ENCODE results near the gene MAN1A1.

MAN1A1 gene

DNA sequence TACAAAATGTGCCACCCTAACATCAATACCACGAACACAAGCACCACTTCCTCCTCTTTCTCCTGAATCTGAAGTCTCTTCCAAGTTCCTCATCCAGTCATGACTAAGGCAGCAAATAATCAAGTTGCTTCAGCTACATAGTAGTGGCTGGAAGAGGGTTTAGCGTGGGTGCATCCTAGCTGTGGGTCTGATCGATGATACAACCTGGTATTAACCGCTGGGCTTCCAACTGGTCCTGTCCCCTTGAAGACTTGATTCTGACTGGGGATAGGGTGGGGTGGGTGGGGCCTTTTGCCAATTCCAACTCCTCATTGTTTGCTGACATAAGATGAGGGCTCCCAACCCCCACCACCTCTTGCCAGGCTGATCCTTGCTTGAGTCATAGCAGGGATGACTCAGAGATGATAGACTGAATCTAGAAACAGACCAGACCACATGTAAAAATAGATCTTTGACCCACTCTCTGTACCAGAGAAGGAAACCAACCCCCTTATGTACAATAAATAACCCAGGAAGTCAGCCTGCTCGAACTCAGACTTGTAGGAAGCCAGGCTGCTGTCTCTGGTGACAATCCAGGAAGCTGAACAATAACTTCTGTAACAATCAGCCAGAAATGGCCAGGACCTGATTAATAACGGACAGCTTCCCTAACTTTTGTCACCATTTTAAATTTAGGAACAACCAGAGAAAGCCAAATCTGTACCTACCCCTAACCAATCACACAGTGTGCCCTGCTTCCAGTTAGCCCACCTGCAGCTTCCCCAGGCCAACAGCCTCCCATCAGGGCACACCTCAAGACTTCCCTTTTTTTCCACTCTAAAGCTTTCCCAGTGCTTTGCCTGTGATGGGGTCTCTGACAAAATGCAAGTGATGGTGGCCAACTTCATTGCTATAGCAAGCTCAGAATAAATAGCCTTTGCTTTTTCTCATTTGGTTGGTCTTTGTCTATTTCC lies 202.2 kb downstream of the MAN1A1 start:
- Histone ChIP-seq H3K9me3 (ENCODE audit: control insufficient read depth, insufficient read depth, low read length) (no peaks in the 10 kb centered on the region), H3K4me3 (ENCODE audit: low read length) (no peak overlapping the region), H3K4me1 (ENCODE audit: control insufficient read depth, insufficient read depth, low read length) (peaks cover 1% of the 10 kb centered on the region; the same call in 1 of the 2 replicates), H3K36me3 (ENCODE audit: control insufficient read depth, insufficient read depth, low read length) (no peaks in the 10 kb centered on the region), H3K27ac (ENCODE audit: low read length) (no peak overlapping the region), H3K27me3 (ENCODE audit: control insufficient read depth, insufficient read depth, low read length) (no peaks in the 10 kb centered on the region)
- WGBS (ENCODE audit: insufficient coverage, insufficient read length) = no CpG with 5 or more reads among the region's 6 CpGs
- DNase-seq (ENCODE audit: low read depth, low spot score) = no peak

DNA sequence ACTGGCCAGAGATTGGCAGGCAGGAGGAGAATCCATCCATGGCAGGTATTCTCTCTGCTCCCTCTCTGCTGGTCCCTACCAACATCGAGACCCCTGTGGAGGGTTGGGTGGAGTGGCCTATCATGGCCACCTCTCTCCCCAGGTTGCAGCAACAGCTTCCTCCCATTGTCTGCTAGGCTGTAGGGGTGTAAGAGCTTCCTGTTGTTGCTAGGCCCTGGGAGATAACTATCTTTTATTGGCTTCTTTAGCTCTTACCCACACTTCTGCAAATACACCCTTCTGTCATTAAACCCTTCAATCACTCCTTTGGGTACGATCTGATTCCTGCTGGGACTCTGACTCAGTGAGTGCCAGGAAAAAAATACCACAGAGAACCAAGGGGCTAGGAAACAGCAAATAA lies 204.4 kb downstream of the MAN1A1 start:
- no peak overlapping the region for H3K27ac ChIP-seq (ENCODE audit: low read length)
- no peaks in the 10 kb centered on the region for H3K36me3 ChIP-seq (ENCODE audit: control insufficient read depth, insufficient read depth, low read length)
- peaks cover 1% of the 10 kb centered on the region; the same call in 1 of the 2 replicates for H3K4me1 ChIP-seq (ENCODE audit: control insufficient read depth, insufficient read depth, low read length)
- no peak overlapping the region for H3K4me3 ChIP-seq (ENCODE audit: low read length)
- no peaks in the 10 kb centered on the region for H3K27me3 ChIP-seq (ENCODE audit: control insufficient read depth, insufficient read depth, low read length)
- DNase-seq (ENCODE audit: low read depth, low spot score) = no peak
- no peaks in the 10 kb centered on the region for H3K9me3 ChIP-seq (ENCODE audit: control insufficient read depth, insufficient read depth, low read length)
- WGBS (ENCODE audit: insufficient coverage, insufficient read length) = no CpG with 5 or more reads among the region's 2 CpGs

DNA sequence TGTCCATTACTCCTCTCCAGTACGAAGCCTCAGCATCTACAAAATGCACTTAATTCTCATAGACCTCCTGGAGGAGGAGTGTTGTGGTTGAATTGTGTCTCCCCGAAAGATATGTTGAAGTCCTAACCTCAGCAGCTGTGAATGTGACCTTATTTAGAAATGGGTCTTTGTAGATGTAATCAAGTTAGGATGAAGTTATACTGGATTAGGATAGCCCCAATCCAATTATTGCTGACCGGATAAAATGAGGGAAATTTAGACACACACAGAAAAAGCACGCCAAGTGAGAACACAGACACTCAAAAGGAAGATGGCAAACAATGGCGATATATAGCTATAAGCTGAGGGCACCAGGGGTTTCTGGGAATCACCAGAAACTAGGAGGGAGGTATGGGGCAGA lies 206.9 kb downstream of the MAN1A1 start:
- H3K4me1 ChIP-seq (ENCODE audit: control insufficient read depth, insufficient read depth, low read length) = peaks cover 2% of the 10 kb centered on the region; the same call in 1 of the 2 replicates
- no peaks in the 10 kb centered on the region for H3K9me3 ChIP-seq (ENCODE audit: control insufficient read depth, insufficient read depth, low read length)
- no peak for DNase-seq (ENCODE audit: low read depth, low spot score)
- H3K27ac ChIP-seq (ENCODE audit: low read length) = no peak overlapping the region
- H3K4me3 ChIP-seq (ENCODE audit: low read length) = no peak overlapping the region
- no peaks in the 10 kb centered on the region for H3K36me3 ChIP-seq (ENCODE audit: control insufficient read depth, insufficient read depth, low read length)
- no peaks in the 10 kb centered on the region for H3K27me3 ChIP-seq (ENCODE audit: control insufficient read depth, insufficient read depth, low read length)
- no CpG with 5 or more reads among the region's 5 CpGs for WGBS (ENCODE audit: insufficient coverage, insufficient read length)

DNA sequence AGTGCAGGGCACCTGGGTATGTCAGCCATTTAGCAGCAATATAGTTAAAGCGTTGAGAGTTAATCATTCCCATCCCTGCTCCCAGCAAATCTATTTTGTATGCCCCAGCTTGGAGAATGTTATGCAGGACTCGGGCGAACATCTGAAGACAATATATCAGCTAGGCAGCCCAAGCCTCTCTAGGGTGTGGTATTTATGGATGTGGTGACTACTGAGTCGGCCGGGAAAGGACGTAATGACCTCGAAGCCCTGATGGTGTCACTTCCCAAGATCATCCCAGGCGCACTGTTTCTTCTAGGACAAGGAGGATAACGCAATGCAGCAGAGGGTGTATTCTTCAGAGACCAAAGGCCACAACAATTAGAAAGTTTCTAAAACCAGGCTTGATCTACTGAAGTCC lies 207.5 kb downstream of the MAN1A1 start:
- DNase-seq (ENCODE audit: low read depth, low spot score) = no peak
- Histone ChIP-seq H3K4me3 (ENCODE audit: low read length) (no peak overlapping the region), H3K27ac (ENCODE audit: low read length) (no peak overlapping the region), H3K27me3 (ENCODE audit: control insufficient read depth, insufficient read depth, low read length) (no peaks in the 10 kb centered on the region), H3K4me1 (ENCODE audit: control insufficient read depth, insufficient read depth, low read length) (peaks cover 2% of the 10 kb centered on the region; the same call in 1 of the 2 replicates), H3K9me3 (ENCODE audit: control insufficient read depth, insufficient read depth, low read length) (no peaks in the 10 kb centered on the region), H3K36me3 (ENCODE audit: control insufficient read depth, insufficient read depth, low read length) (no peaks in the 10 kb centered on the region)
- no CpG with 5 or more reads among the region's 9 CpGs for WGBS (ENCODE audit: insufficient coverage, insufficient read length)

DNA sequence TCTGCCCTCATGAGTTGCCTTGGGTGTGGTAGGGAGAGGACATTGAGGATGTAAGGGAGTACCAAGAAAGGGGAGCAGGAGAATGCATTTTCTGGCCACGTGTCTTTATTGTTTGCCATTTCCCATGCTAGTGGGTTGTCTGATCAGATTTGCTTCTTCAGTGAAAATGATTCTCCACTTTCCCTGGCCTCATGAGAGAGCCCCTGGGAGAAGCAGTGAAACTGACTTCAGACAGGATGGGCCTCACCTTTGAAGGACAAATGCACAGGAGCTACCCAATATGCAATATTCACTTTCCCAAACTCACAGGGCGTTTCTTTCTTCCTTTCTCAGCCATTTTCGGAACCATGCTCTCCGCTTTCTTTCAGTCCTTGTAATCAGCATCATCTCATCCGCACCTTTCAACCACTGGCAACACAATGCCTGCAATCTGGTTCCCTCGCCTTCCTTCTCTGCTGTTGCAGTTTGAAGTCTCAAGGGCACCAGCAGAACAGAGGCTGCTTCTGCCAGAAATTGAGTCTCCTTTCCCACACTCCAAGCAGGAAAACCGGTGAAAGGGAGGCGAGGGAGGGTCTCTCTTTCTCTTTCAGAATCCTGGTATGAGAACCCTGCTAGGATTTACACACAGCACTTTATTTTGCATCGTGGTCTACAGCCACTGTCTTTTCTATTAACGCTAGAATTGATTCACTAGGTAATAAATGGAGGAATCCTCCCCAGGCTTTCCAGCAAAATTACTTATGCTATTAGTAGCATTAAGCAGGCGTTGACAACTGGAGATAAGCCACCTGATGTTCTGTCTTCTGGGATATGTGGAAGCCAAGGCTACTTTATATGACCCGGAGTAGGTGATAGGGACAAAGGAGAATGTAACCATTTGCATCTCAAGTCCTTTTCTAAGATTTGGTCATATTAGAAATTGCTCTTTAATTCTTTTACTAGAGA lies 209.1 kb downstream of the MAN1A1 start:
- 0 out of 2 replicates have a peak, but pooled peaks cover 1% of the 10 kb centered on the region for H3K4me1 ChIP-seq (ENCODE audit: control insufficient read depth, insufficient read depth, low read length)
- H3K27ac ChIP-seq (ENCODE audit: low read length) = no peak overlapping the region
- no peaks in the 10 kb centered on the region for H3K36me3 ChIP-seq (ENCODE audit: control insufficient read depth, insufficient read depth, low read length)
- 0 out of 2 replicates have a peak, but pooled peaks cover 1% of the 10 kb centered on the region for H3K27me3 ChIP-seq (ENCODE audit: control insufficient read depth, insufficient read depth, low read length)
- DNase-seq (ENCODE audit: low read depth, low spot score) = no peak
- no peak overlapping the region for H3K4me3 ChIP-seq (ENCODE audit: low read length)
- no CpG with 5 or more reads among the region's 12 CpGs for WGBS (ENCODE audit: insufficient coverage, insufficient read length)
- no peaks in the 10 kb centered on the region for H3K9me3 ChIP-seq (ENCODE audit: control insufficient read depth, insufficient read depth, low read length)

DNA sequence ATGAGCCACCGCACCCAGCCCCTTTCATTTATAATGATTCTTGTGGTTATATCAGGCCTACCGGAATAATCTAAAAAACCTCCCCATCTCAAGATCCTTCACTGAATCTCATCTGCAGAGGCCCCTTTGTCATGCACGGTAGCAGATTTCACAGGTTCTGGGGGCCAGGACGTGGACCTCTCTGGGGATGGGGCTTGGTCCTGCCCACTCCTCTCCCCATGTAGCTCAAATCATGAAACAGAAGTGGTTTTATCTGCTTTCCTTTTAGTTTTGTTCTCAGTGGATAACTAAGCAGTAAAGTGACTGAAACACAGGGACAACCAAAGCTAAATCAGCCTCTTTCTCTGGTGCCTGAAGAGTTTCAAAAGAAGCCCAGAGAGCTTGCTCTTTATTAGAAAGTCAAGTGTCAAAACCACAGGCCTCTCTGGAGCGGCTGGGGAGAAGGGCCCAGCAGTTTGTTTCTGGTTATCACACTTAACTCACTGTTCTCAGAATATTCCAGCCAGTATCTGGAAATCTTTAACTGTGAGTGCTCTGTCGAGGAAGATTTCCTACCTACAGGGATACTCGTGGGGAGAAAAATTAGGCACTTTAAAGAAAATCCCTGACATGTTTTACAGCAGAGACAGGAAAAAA lies 210.5 kb downstream of the MAN1A1 start:
- Histone ChIP-seq H3K9me3 (ENCODE audit: control insufficient read depth, insufficient read depth, low read length) (no peaks in the 10 kb centered on the region), H3K27ac (ENCODE audit: low read length) (no peak overlapping the region), H3K27me3 (ENCODE audit: control insufficient read depth, insufficient read depth, low read length) (0 out of 2 replicates have a peak, but pooled peaks cover 1% of the 10 kb centered on the region), H3K4me1 (ENCODE audit: control insufficient read depth, insufficient read depth, low read length) (0 out of 2 replicates have a peak, but pooled peaks cover 1% of the 10 kb centered on the region), H3K4me3 (ENCODE audit: low read length) (no peak overlapping the region), H3K36me3 (ENCODE audit: control insufficient read depth, insufficient read depth, low read length) (no peaks in the 10 kb centered on the region)
- no peak for DNase-seq (ENCODE audit: low read depth, low spot score)
- no CpG with 5 or more reads among the region's 7 CpGs for WGBS (ENCODE audit: insufficient coverage, insufficient read length)

DNA sequence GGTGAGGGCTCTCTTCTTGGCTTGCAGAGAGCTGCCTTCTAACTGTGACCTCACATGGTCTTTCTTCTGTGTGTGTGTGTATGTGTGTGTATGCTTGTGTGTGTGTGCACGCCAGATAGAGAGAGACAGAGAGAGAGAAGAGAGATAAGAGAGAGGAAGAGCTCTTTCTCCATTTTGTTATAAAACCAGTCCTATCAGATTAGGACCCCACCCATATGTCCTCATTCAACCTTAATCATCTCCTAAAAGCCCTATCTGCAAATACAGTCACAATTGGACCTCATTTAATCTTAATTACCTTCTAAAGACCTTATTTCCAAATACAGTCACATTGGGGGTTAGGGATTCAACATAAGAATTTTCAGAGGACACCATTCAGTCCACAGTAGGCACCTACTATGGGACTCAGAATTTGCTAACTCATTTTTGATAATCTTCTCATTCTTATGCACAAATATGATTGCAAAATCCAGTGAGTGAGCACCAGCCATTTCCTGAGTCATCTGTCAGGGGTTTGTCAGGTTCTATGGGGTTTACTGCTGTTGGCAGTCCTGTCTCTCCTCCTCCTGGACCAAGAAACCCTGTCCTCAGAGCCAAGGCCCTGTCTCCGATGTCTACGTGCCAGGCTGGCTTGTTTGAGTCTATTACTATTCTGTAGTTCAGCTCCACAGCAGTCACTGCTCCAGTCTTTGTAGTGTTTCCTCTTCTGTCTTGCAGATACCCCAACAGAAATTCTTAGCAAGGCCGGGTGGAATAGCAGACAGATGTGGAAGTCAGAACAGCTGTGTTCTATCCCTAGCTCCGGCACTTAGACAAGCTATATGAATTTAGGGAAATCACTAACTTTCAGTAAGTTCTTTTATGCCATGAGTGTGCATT lies 212.1 kb downstream of the MAN1A1 start:
- 0 out of 2 replicates have a peak, but pooled peaks cover 1% of the 10 kb centered on the region for H3K27me3 ChIP-seq (ENCODE audit: control insufficient read depth, insufficient read depth, low read length)
- H3K4me1 ChIP-seq (ENCODE audit: control insufficient read depth, insufficient read depth, low read length) = peaks cover 1% of the 10 kb centered on the region; the same call in 1 of the 2 replicates
- H3K9me3 ChIP-seq (ENCODE audit: control insufficient read depth, insufficient read depth, low read length) = no peaks in the 10 kb centered on the region
- DNase-seq (ENCODE audit: low read depth, low spot score) = no peak
- WGBS (ENCODE audit: insufficient coverage, insufficient read length) = no CpG with 5 or more reads among the region's 5 CpGs
- H3K27ac ChIP-seq (ENCODE audit: low read length) = no peak overlapping the region
- H3K4me3 ChIP-seq (ENCODE audit: low read length) = no peak overlapping the region
- no peaks in the 10 kb centered on the region for H3K36me3 ChIP-seq (ENCODE audit: control insufficient read depth, insufficient read depth, low read length)

DNA sequence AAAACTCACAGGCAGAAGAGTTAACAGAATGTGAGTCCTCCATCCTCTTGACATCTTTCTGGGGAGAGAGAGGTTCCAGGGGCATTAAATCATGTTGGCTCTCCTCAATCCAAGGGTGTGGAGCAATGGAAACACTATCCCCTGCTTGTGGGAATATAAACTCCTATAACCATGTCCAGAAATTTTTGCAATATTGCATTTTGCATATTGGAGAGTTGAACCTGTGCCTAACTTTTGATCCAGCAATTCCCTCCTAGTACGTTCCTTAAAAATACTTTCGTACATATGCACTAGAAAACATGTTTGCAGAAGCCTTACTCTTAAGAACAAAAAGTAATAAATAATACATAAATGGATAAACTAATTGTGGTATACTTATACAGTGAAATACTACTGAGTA lies 214.8 kb downstream of the MAN1A1 start:
- DNase-seq (ENCODE audit: low read depth, low spot score) = no peak
- no peaks in the 10 kb centered on the region for H3K36me3 ChIP-seq (ENCODE audit: control insufficient read depth, insufficient read depth, low read length)
- H3K4me1 ChIP-seq (ENCODE audit: control insufficient read depth, insufficient read depth, low read length) = peaks cover under 1% of the 10 kb centered on the region; the same call in 1 of the 2 replicates
- WGBS (ENCODE audit: insufficient coverage, insufficient read length) = no CpG with 5 or more reads among the region's 2 CpGs
- 0 out of 2 replicates have a peak, but pooled peaks cover 1% of the 10 kb centered on the region for H3K27me3 ChIP-seq (ENCODE audit: control insufficient read depth, insufficient read depth, low read length)
- H3K27ac ChIP-seq (ENCODE audit: low read length) = no peak overlapping the region
- no peaks in the 10 kb centered on the region for H3K9me3 ChIP-seq (ENCODE audit: control insufficient read depth, insufficient read depth, low read length)
- H3K4me3 ChIP-seq (ENCODE audit: low read length) = no peak overlapping the region

DNA sequence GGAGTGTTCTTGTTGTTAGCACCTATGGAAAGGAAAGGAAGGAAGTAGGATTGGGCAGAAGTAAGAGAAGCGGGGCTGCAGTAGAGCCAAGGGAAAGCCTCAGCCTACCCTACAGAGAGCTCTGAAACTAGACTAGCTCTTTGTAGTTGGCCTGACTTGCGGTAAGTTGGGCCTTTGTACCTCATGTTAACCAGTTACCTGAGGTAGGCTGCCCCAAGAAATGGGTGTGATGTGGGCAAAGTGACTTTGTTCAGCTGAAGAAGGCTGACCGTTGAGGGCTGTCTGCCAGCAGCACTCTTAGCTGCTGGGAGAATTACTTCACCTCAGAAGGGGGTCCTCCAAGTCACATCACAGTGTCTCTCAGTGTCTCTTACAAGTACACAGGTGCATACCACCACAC lies 216.2 kb downstream of the MAN1A1 start:
- H3K9me3 ChIP-seq (ENCODE audit: control insufficient read depth, insufficient read depth, low read length) = no peaks in the 10 kb centered on the region
- WGBS (ENCODE audit: insufficient coverage, insufficient read length) = no CpG with 5 or more reads among the region's 3 CpGs
- H3K4me3 ChIP-seq (ENCODE audit: low read length) = no peak overlapping the region
- H3K4me1 ChIP-seq (ENCODE audit: control insufficient read depth, insufficient read depth, low read length) = peaks cover 2% of the 10 kb centered on the region; the same call in 1 of the 2 replicates
- no peak for DNase-seq (ENCODE audit: low read depth, low spot score)
- H3K27me3 ChIP-seq (ENCODE audit: control insufficient read depth, insufficient read depth, low read length) = 0 out of 2 replicates have a peak, but pooled peaks cover 1% of the 10 kb centered on the region
- H3K27ac ChIP-seq (ENCODE audit: low read length) = no peak overlapping the region
- no peaks in the 10 kb centered on the region for H3K36me3 ChIP-seq (ENCODE audit: control insufficient read depth, insufficient read depth, low read length)
